Inferior parietal cortex (tissue), 1 donor: Measurements from ENCODE around the gene CCDC148.

Experiments
- DNase-seq: peaks from one replicate; pipeline ENCODE4 v3.0.0-alpha.2; 2016; ENCODE audit errors: extremely low spot score

The CCDC148 gene

GRCh38 chr2:158432117-158432516 is 24.4 kb downstream of the CCDC148 start:
- DNase-seq = no peak

GRCh38 chr2:158414538-158414937 is 42.0 kb downstream of the CCDC148 start:
- no peak for DNase-seq

- no peak for DNase-seq
Measured at GRCh38 chr2:158413581-158413980, 43.0 kb downstream of the CCDC148 start.

- DNase-seq = no peak
Measured at GRCh38 chr2:158412206-158412605, 44.3 kb downstream of the CCDC148 start.

- DNase-seq = no peak
Measured at GRCh38 chr2:158411748-158412147, 44.8 kb downstream of the CCDC148 start.

GRCh38 chr2:158410132-158410531 is 46.4 kb downstream of the CCDC148 start:
- DNase-seq = no peak

GRCh38 chr2:158407031-158407430 is 49.5 kb downstream of the CCDC148 start:
- DNase-seq = no peak

GRCh38 chr2:158405341-158405740 is 51.2 kb downstream of the CCDC148 start:
- no peak for DNase-seq

GRCh38 chr2:158403237-158403636 is 53.3 kb downstream of the CCDC148 start:
- DNase-seq = no peak

- no peak for DNase-seq
Measured at GRCh38 chr2:158402665-158403064, 53.9 kb downstream of the CCDC148 start.

- no peak for DNase-seq
Measured at GRCh38 chr2:158395166-158395565, 61.4 kb downstream of the CCDC148 start.

GRCh38 chr2:158394453-158394852 is 62.1 kb downstream of the CCDC148 start:
- DNase-seq = no peak

GRCh38 chr2:158393886-158394285 is 62.7 kb downstream of the CCDC148 start:
- DNase-seq = no peak

- no peak for DNase-seq
Measured at GRCh38 chr2:158392687-158393086, 63.9 kb downstream of the CCDC148 start.

- DNase-seq = no peak
Measured at GRCh38 chr2:158391876-158392275, 64.7 kb downstream of the CCDC148 start.

- no peak for DNase-seq
Measured at GRCh38 chr2:158391361-158391760, 65.2 kb downstream of the CCDC148 start.

- no peak for DNase-seq
Measured at GRCh38 chr2:158388159-158388558, 68.4 kb downstream of the CCDC148 start.

GRCh38 chr2:158385646-158386045 is 70.9 kb downstream of the CCDC148 start:
- DNase-seq = no peak

- no peak for DNase-seq
Measured at GRCh38 chr2:158381978-158382377, 74.6 kb downstream of the CCDC148 start.

- no peak for DNase-seq
Measured at GRCh38 chr2:158381205-158381604, 75.3 kb downstream of the CCDC148 start.

- DNase-seq = no peak
Measured at GRCh38 chr2:158380746-158381145, 75.8 kb downstream of the CCDC148 start.

GRCh38 chr2:158378926-158379325 is 77.6 kb downstream of the CCDC148 start:
- DNase-seq = no peak

GRCh38 chr2:158366342-158366741 is 90.2 kb downstream of the CCDC148 start:
- no peak for DNase-seq

- DNase-seq = no peak
Measured at GRCh38 chr2:158359846-158360245, 96.7 kb downstream of the CCDC148 start.

- DNase-seq = no peak
Measured at GRCh38 chr2:158357699-158358098, 98.9 kb downstream of the CCDC148 start.
